ENCODE data around the gene GNAT1.
"Not testable (repeated sequence)": the region's sequence is repeated elsewhere in the genome, so short reads cannot be mapped to it uniquely, and the experiment has no call there.

Gene GNAT1

GRCh38 chr3:50243543-50243895 lies 52.1 kb downstream of the GNAT1 start:
- no peak for DNase-seq

- DNase-seq = not testable (repeated sequence)
Observed at GRCh38 chr3:50244813-50245212, 53.4 kb downstream of the GNAT1 start.

- no peak for DNase-seq
Observed at GRCh38 chr3:50245251-50245745, 53.9 kb downstream of the GNAT1 start.

GRCh38 chr3:50245831-50246516 lies 54.6 kb downstream of the GNAT1 start:
- peak; percentile 89 for DNase-seq

GRCh38 chr3:50246517-50246954 lies 55.1 kb downstream of the GNAT1 start:
- peak; percentile 68 for DNase-seq

All from activated effector memory CD4-positive, alpha-beta T cell treated with Interleukin-2 at 50 U/mL for 16 hours (primary cell).